ENCODE results near the gene NELFA.

DNA sequence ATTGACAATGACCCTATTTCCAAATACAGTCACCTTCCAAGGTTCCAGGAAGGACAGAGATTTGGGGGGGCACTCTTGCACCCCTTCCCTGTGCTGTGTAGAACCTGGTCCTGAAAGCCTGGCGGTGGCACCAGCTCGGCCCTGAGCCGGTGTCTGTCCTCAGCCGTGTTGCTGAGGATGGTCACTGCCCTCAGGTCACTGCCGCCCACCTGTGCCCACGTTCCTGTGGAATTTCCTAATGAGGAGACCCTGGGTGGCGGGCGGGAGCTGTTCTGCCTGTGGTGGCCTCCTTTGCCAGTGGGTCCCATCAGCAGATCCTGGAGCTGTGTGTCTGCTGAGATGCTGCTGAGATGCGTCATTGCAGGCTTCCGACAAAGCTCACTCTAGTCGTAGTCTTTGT, 32.9 kb downstream of the NELFA start:
- TF ChIP-seq POLR2AphosphoS5 (IDR thresholded peaks at IDR 0.05; ENCODE audit: low read depth, low read length) (no peak), TAF1 (IDR thresholded peaks at IDR 0.05; ENCODE audit: borderline replicate concordance, low read depth, low read length) (no peak), POLR2A (IDR thresholded peaks at IDR 0.05; ENCODE audit: low read depth, low read length) (no peak)
